Measurements from ENCODE around the gene NHEJ1. TPM values are rescaled to one million over a fixed set of nuclear protein-coding genes. Genes with fewer than 3 reads are reported as not detected.

The NHEJ1 gene
- total and polyA plus RNA-seq, 4 donors: 6.1 to 13.5 (median 9.9) TPM

DNA sequence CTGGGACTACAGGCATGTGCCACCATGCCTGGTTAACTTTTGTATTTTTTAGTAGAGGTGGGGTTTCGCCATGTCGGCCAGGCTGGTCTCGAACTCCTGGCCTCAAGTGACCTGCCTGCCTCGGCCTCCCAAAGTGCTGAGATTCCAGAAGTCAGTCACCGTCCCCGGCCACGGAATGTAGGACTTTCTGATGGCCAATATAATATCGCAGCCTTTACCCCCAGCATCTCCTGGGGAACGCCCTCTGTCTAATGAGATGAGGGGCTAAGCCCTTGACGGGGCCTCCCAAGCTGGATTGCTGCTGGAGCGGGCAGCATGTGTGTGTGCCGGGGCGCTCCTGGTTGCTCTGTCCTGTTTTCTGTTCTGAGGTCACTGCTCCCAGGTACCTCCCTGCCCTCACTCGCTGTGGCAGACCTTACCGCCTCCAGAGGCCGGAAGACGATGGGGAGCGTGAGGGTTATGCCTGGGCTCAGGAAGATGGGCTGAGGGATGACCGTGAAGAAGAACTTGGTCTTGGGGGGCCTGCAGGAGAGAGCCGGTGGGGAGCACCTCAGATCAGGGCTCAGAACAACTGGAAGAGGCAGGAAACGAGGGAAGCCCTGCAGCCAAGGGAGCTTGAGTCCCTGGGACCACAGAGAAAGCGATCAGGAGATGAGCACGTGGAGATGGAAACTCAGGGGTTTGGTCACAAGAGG lies 128.4 kb downstream of the NHEJ1 start:
- Histone ChIP-seq H3K27ac (ENCODE audit: low read depth in 1 of 2, low read length in 2 of 2) (no peak overlapping the region), H3K9ac (ENCODE audit: low read depth in 1 of 2, low read length in 2 of 2) (no peak overlapping the region), H3K9me3 (ENCODE audit: control insufficient read depth in 4 of 4, low read length in 3 of 4) (no peaks in the 10 kb centered on the region), H3K4me1 (ENCODE audit: control insufficient read depth in 4 of 4, insufficient read depth in 4 of 4, low read length in 3 of 4) (no peaks in the 10 kb centered on the region), H3K36me3 (ENCODE audit: control insufficient read depth in 4 of 4, insufficient read depth in 3 of 4, low read depth in 1 of 4, low read length in 3 of 4) (no peaks in the 10 kb centered on the region), H3K27me3 (ENCODE audit: control insufficient read depth in 4 of 4, insufficient read depth in 4 of 4, low read length in 3 of 4) (no peaks in the 10 kb centered on the region), H3K4me3 (ENCODE audit: low read depth in 1 of 3, low read length in 3 of 3) (no peak overlapping the region)
- whole genome bisulfite sequencing: 86% methylated on average over 23 of the region's 23 CpGs
- TF ChIP-seq, protein P1, sequence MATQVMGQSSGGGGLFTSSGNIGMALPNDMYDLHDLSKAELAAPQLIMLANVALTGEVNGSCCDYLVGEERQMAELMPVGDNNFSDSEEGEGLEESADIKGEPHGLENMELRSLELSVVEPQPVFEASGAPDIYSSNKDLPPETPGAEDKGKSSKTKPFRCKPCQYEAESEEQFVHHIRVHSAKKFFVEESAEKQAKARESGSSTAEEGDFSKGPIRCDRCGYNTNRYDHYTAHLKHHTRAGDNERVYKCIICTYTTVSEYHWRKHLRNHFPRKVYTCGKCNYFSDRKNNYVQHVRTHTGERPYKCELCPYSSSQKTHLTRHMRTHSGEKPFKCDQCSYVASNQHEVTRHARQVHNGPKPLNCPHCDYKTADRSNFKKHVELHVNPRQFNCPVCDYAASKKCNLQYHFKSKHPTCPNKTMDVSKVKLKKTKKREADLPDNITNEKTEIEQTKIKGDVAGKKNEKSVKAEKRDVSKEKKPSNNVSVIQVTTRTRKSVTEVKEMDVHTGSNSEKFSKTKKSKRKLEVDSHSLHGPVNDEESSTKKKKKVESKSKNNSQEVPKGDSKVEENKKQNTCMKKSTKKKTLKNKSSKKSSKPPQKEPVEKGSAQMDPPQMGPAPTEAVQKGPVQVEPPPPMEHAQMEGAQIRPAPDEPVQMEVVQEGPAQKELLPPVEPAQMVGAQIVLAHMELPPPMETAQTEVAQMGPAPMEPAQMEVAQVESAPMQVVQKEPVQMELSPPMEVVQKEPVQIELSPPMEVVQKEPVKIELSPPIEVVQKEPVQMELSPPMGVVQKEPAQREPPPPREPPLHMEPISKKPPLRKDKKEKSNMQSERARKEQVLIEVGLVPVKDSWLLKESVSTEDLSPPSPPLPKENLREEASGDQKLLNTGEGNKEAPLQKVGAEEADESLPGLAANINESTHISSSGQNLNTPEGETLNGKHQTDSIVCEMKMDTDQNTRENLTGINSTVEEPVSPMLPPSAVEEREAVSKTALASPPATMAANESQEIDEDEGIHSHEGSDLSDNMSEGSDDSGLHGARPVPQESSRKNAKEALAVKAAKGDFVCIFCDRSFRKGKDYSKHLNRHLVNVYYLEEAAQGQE (IDR thresholded peaks at IDR 0.05): no peak
- no peak for TF ChIP-seq EGR1 (IDR thresholded peaks at IDR 0.05; ENCODE audit: low read depth in 2 of 2)
- TF ChIP-seq SP1 (IDR thresholded peaks at IDR 0.05): no peak
- no peak for TF ChIP-seq YY1 (IDR thresholded peaks at IDR 0.05)
- TF ChIP-seq FOXA2 (IDR thresholded peaks at IDR 0.05): no peak
- TF ChIP-seq NR2F2 (IDR thresholded peaks at IDR 0.05): no peak
- no peak for DNase-seq (ENCODE audit: low spot score)

DNA sequence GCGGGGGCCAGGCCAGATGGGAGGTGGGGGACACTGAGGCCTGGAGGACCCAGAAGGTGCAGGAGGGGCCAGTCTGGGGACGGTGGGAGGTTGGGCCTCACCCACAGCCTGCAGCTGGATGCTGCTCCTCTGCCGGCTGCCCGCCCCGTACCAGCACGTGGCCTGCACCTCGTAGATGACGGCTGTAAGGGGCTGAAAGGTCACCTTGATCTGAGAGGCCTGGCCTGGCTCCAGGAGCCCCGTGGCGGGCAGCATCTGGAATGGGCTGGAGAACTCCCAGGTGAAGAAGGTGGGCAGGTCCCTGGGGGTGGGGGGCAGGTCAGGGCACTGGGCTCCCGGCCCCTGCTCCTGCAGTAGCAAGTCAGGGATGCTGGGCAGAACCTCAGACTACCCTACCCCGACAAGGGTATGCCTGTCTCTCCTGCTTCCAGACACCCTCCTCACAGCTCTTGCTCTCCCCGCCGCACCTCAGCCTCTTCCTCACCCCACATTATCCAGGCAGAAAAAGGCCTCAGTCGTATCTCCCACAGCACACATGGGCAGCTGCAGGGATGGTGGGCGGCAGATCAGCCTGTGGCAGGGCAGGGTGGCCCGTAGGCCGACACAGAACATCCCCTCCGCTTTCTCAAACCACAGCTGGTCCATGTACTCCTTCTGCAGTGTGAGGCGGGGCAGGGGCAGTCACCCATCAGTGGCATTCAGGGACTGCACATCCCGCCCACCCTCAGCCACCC lies 129.4 kb downstream of the NHEJ1 start:
- H3K9me3 ChIP-seq (ENCODE audit: control insufficient read depth in 4 of 4, low read length in 3 of 4): no peaks in the 10 kb centered on the region
- TF ChIP-seq FOXA2 (IDR thresholded peaks at IDR 0.05) (no peak), NR2F2 (IDR thresholded peaks at IDR 0.05) (no peak), RAD21 (IDR thresholded peaks at IDR 0.05) (no peak), YY1 (IDR thresholded peaks at IDR 0.05) (no peak), TAF1 (conservative IDR thresholded peaks at IDR 0.05) (no peak), HNF4A (conservative IDR thresholded peaks at IDR 0.05) (no peak)
- TF ChIP-seq, protein P2, sequence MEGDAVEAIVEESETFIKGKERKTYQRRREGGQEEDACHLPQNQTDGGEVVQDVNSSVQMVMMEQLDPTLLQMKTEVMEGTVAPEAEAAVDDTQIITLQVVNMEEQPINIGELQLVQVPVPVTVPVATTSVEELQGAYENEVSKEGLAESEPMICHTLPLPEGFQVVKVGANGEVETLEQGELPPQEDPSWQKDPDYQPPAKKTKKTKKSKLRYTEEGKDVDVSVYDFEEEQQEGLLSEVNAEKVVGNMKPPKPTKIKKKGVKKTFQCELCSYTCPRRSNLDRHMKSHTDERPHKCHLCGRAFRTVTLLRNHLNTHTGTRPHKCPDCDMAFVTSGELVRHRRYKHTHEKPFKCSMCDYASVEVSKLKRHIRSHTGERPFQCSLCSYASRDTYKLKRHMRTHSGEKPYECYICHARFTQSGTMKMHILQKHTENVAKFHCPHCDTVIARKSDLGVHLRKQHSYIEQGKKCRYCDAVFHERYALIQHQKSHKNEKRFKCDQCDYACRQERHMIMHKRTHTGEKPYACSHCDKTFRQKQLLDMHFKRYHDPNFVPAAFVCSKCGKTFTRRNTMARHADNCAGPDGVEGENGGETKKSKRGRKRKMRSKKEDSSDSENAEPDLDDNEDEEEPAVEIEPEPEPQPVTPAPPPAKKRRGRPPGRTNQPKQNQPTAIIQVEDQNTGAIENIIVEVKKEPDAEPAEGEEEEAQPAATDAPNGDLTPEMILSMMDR (IDR thresholded peaks at IDR 0.05; ENCODE audit: low read depth, low read length, missing input control): no peak
- TF ChIP-seq, protein P3, sequence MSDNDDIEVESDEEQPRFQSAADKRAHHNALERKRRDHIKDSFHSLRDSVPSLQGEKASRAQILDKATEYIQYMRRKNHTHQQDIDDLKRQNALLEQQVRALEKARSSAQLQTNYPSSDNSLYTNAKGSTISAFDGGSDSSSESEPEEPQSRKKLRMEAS (IDR thresholded peaks at IDR 0.05): no peak
- DNase-seq (ENCODE audit: low spot score): no peak
- H3K36me3 ChIP-seq (ENCODE audit: control insufficient read depth in 4 of 4, insufficient read depth in 3 of 4, low read depth in 1 of 4, low read length in 3 of 4): no peaks in the 10 kb centered on the region
- WGBS: 85% methylated on average over 21 of the region's 21 CpGs
- no peaks in the 10 kb centered on the region for H3K4me1 ChIP-seq (ENCODE audit: control insufficient read depth in 4 of 4, insufficient read depth in 4 of 4, low read length in 3 of 4)
- H3K4me3 ChIP-seq (ENCODE audit: low read depth in 1 of 3, low read length in 3 of 3): no peak overlapping the region
- H3K9ac ChIP-seq (ENCODE audit: low read depth in 1 of 2, low read length in 2 of 2): no peak overlapping the region
- H3K27ac ChIP-seq (ENCODE audit: low read depth in 1 of 2, low read length in 2 of 2): no peak overlapping the region
- no peaks in the 10 kb centered on the region for H3K27me3 ChIP-seq (ENCODE audit: control insufficient read depth in 4 of 4, insufficient read depth in 4 of 4, low read length in 3 of 4)
